Psoas muscle (tissue), 8 donors: ENCODE results near the gene ADCY4. TPM values are rescaled to one million over a fixed set of nuclear protein-coding genes. Genes with fewer than 3 reads are reported as not detected.
A peak's percentile ranks its signal among the peaks of the same experiment; 100 is the strongest.
"Not testable (repeated sequence)": the region's sequence is repeated elsewhere in the genome, so short reads cannot be mapped to it uniquely, and the experiment has no call there.

ENCODE experiments used
- ATAC-seq, 4 donors: fragments of 200-7000 bp; cut with Tn5 transposase; one replicate each; pipeline ENCODE4 v1.9.1; 2020; ENCODE audit warnings: moderate library complexity in 3 of 4, mild to moderate bottlenecking in 2 of 4
- DNase-seq, 2 donors: peaks; one replicate each; pipeline ENCODE4 v3.0.0-alpha.2; 2020
- H3K27ac ChIP-seq: fragments of 200-600 bp; one replicate; pipeline ENCODE4 v1.8.0; 2022
- H3K27me3 ChIP-seq, 3 donors: fragments of 200-600 bp in 1 of 3; one replicate each; pipeline versions ENCODE4 v1.6.1 to v1.8.0; 2013 to 2022; ENCODE audit warnings: low read length in 2 of 3, mild to moderate bottlenecking in 2 of 3, moderate library complexity in 1 of 3; ENCODE audit not compliant: insufficient read depth in 3 of 3
- H3K36me3 ChIP-seq, 2 donors: fragments of 200-600 bp in 1 of 2; one replicate each; pipeline versions ENCODE4 v1.6.1 to v1.8.0; 2013 to 2022; ENCODE audit warnings: low read depth in 1 of 2, mild to moderate bottlenecking in 1 of 2, moderate library complexity in 1 of 2; ENCODE audit not compliant: insufficient read depth in 1 of 2
- H3K4me1 ChIP-seq: fragments of 200-600 bp; one replicate; pipeline ENCODE4 v1.8.0; 2022
- H3K4me3 ChIP-seq: fragments of 200-600 bp; one replicate; pipeline ENCODE4 v1.8.0; 2022; ENCODE audit warnings: mild to moderate bottlenecking
- H3K9me3 ChIP-seq: fragments of 200-600 bp; one replicate; pipeline ENCODE4 v1.8.0; 2022
- CTCF ChIP-seq: fragments of 200-600 bp; IDR thresholded peaks from one replicate; pipeline ENCODE4 v1.8.0; 2022; ENCODE audit warnings: antibody characterized with exemption
- WGBS, 3 donors: extraction: QIAGEN DNeasy Blood & Tissue Kit; methylation state at CpG; one replicate each; pipeline versions ENCODE4 v1.1.6 to v1.1.7; 2013; 5-methylcytosine and 5-hydroxymethylcytosine counted together
- intact Hi-C, 2 donors: fragments of 100-400 bp; cut with DNase I; formaldehyde crosslinking; loops; one replicate each; pipeline versions ENCODE4 v1.11.0 to v1.14.2; 2022
- polyA plus RNA-seq, 3 donors: library from polyadenylated mRNA; stranded (reverse); fragments of 200-250 nt; gene quantifications; one replicate each; pipeline ENCODE4 v1.2.3, GENCODE V29; 2013
- total RNA-seq, 4 donors: library from RNA; stranded (reverse); fragmentation: NEBNext Ultra II Directional in 2 of 4; extraction: Animal tissue kit (Norgen Biotek cat#: 25700) in 2 of 4; gene quantifications; one replicate each; pipeline versions ENCODE4 v1.2.1 to v1.2.4, GENCODE V29; 2021 to 2023
- donor health status: healthy with polysubstance abuse.
- donor health status: DM: no; HTN: no; CAD: no; lungs with moderate emphysema.
- donor health status: Bipolar disorder and iron deficiency.
- donor health status: healthy.
- donor health status: DM: yes; HTN: yes; CAD: no.
- donor health status: DM: no; HTN: no; CAD: no.
- donor health status: DM: no; HTN: no; CAD: no.
- donor health status: DM: yes; HTN: yes; CAD: no.

The ADCY4 gene
- total and polyA plus RNA-seq, 7 donors: 7.0 to 13.9 (median 10.4) TPM

DNA sequence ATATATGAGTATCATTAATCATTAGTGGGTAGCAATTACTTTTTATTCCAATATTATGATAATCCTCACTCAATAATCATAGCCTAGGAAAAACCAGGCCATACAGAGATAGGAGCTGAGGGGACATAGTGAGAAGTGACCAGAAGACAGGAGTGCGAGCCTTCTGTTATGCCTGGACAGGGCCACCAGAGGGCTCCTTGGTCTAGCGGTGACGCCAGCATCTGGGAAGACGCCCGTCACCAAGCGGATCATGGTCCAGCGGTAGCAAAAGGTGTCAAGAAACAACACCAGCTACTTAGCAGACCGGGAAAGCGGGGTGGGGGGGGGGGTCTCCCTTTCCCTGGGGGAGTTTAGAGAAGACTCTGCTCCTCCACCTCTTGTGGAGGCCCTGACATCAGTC lies 7.0 kb downstream of the ADCY4 start:
- H3K27ac ChIP-seq, intact Hi-C loops, H3K4me1 ChIP-seq, H3K4me3 ChIP-seq, ATAC-seq, H3K27me3 ChIP-seq, H3K36me3 ChIP-seq, H3K9me3 ChIP-seq: not testable (repeated sequence)
- 1 to 5% (median 2%) methylated on average over 7 to 9 of the region's 9 CpGs for WGBS, 3 donors
- peak; percentile 46 to 77 for DNase-seq
- peak; percentile 61 for TF ChIP-seq CTCF

GRCh38 chr14:24327303-24327702 lies 7.6 kb downstream of the ADCY4 start:
- peaks cover 1% of the 10 kb centered on the region for H3K4me1 ChIP-seq
- no peaks in the 10 kb centered on the region for H3K36me3 ChIP-seq
- H3K27ac ChIP-seq: no peak overlapping the region
- ATAC-seq: no peak
- intact Hi-C loops: no loop called here
- TF ChIP-seq CTCF: no peak
- no peaks in the 10 kb centered on the region for H3K9me3 ChIP-seq
- no peak for DNase-seq
- H3K27me3 ChIP-seq: no peaks in the 10 kb centered on the region
- H3K4me3 ChIP-seq: no peak overlapping the region
- WGBS, 3 donors: 69 to 86% (median 78%) methylated on average over 2 of the region's 2 CpGs

DNA sequence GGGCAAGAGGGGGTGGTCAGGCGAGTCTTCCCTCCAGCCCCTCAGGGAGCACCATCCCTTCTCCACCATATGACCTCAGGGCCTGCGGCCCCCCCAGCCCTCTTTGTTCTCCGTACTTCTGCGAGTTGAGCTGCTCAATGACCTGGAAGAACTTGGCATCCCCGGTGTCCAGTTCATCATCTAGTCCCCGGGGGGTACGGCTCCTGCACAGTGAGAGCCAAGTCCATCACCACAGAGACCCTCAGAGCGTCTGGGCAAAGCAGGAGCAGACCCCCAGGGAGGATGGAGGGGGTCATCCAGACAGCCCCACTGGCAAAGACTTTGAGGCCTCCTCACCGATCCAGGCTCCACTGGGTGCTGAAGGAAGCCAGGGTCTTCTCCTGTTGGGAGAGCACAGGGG lies 8.9 kb downstream of the ADCY4 start:
- intact Hi-C loops: no loop called here
- H3K27me3 ChIP-seq: no peaks in the 10 kb centered on the region
- DNase-seq (no peak), ATAC-seq (no peak)
- no peak overlapping the region for H3K27ac ChIP-seq
- H3K4me3 ChIP-seq: no peak overlapping the region
- 73 to 81% (median 78%) methylated on average over 9 of the region's 9 CpGs for WGBS, 3 donors
- no peaks in the 10 kb centered on the region for H3K9me3 ChIP-seq
- no peak for TF ChIP-seq CTCF
- H3K4me1 ChIP-seq: no peaks in the 10 kb centered on the region
- H3K36me3 ChIP-seq: no peaks in the 10 kb centered on the region

- H3K4me3 ChIP-seq: no peak overlapping the region
- intact Hi-C loops: no loop called here
- no peaks in the 10 kb centered on the region for H3K27me3 ChIP-seq
- no peak for DNase-seq
- 87 to 88% (median 88%) methylated on average over 5 of the region's 5 CpGs for WGBS, 3 donors
- no peaks in the 10 kb centered on the region for H3K4me1 ChIP-seq
- H3K36me3 ChIP-seq: peaks cover 0 to 4% of the 10 kb centered on the region in 2 donors
- no peaks in the 10 kb centered on the region for H3K9me3 ChIP-seq
- H3K27ac ChIP-seq: no peak overlapping the region
- no peak for TF ChIP-seq CTCF
- no peak for ATAC-seq
Measured at GRCh38 chr14:24325041-24325530, 9.8 kb downstream of the ADCY4 start.

DNA sequence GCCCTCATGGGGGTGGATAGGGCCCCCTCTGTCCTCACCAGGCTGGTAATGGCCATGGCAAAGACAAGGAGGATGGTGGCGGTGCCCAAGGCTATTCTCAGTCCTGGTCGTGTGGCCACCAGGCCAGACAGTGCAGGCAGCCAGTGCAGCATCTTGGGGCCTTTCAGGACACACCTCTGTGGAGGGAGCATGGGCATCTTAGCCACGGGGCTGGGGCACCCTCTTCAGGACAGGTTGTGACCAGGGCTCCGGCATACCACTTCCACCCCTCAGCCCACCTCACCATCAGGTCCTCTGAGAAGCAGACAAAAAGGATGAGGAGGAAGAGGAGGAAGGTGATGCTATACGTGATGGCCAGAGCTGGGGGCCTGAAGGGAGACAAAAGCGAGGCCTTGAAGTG lies 10.8 kb downstream of the ADCY4 start:
- DNase-seq: peak in 1 of 2 donors; percentile 47
- H3K27ac ChIP-seq: no peak overlapping the region
- TF ChIP-seq CTCF: no peak
- H3K4me1 ChIP-seq: no peaks in the 10 kb centered on the region
- peaks cover 0 to 12% of the 10 kb centered on the region in 2 donors for H3K36me3 ChIP-seq
- no peak for ATAC-seq
- no peak overlapping the region for H3K4me3 ChIP-seq
- H3K9me3 ChIP-seq: no peaks in the 10 kb centered on the region
- 63 to 72% (median 69%) methylated on average over 6 of the region's 6 CpGs for WGBS, 3 donors
- peaks cover 0 to 6% (median 4%) of the 10 kb centered on the region in 3 donors for H3K27me3 ChIP-seq
- intact Hi-C loops: no loop called here
